Stimulated activated CD4-positive, alpha-beta T cell treated with anti-CD3 and anti-CD28 coated beads, Interleukin-1b, Interleukin-23, amount 100 ng/mL, for 4 hours (primary cell): ENCODE results near the gene MRC1.

Experiments
- DNase-seq, 2 donors: peaks; one replicate each; pipeline ENCODE4 v3.0.0-alpha.2; 2020; ENCODE audit warnings: low read depth in 2 of 2

The MRC1 gene

DNA sequence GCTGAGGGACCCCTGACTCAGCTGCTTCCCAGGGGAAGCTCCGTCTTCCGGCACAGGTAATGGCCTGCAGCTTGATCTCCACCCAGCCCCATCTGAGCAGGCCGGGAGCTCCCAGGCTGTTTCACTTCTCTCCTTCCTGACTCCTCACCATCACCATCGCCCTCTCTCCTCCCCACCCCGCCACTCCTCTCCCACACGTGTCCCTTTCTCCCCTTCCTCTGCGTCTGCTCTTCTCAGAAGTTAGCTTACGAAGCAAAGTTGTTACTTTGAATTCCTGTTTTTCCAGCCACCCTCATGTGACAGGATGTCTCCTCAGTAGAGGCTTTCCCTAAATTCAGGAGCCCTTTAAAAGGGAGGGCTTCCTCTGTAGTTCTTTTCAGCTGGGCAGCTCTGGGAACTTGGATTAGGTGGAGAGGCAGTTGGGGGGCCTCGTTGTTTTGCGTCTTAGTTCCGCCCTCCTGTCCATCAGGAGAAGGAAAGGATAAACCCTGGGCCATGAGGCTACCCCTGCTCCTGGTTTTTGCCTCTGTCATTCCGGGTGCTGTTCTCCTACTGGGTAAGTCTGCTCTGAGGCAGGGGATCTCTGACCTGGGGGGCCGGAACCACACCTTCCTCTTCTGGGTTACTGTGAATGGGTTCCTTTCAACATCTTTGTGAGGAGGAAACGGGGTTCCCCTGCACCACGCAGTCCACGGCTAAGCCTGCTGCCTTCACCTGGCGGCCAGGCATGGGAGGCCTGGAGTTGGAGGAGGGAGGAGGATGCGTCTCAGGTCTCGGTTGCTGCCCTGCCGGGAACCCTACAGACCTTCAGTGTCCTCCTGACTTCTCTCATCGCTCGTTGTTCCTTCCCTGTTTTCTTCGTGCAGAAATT is at the start of gene MRC1:
Gene MRC1, plus strand, starts transcription at position 378 of the 871 bp plus-strand sequence. Its CDS starts 118 bp downstream, at position 496.
- no peak for DNase-seq

DNA sequence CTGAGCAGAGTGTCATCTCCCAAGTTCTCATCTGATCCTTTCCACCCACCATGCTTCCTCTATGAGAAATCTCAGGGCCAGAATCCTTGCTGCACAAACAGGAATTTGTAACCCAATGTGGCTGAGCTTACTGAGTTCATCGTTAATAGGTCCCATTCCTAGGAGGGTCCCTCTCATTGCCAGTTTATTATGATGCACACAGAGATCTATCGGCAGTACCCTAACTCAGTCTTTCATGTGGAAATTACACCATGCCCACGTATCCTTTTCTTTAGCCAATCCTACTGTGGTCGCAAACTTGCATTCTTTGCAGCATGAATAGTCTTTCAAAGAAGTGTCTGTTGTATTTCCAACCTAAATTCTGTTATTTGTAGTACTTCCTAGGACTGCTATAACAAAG is 45.0 kb upstream of the MRC1 start:
- no peak for DNase-seq

DNA sequence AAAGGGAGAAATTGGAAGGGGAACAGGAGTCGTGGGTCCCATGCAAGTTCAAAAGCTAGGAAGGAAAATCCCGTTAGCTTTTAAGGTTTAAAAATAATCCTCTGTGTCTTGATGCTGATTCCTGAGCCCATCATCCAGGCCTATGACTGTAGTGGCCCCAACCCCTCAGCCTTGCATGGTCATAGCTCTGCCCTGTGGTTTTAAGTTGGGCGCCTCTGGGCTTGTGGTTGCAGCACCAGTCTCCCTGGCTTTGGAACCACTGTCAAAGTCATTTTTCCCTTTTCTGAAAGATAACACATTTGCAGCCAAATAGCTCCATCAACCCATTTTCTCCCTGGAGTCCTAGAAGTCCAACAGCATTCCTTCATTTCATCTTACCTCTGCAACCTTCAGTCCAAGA is 43.5 kb upstream of the MRC1 start:
- no peak for DNase-seq

DNA sequence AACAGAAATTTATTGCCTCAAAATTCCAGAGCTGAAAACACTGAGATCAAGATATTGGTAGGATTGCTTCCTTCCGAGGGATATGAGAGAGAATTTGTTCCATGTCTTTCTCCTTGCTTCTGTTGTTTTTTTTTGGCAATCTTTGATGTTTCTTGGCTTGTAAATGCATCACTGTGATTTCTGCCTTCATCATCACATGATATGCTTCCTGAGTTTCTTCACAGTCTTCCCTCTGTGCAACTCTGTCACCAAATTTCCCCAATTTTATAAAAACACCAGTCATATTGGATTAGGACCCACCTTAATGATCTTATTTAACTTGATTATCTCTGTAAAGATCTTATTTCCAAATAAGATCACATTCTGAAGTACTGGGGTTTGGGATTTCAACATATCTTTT is 42.4 kb upstream of the MRC1 start:
- no peak for DNase-seq

DNA sequence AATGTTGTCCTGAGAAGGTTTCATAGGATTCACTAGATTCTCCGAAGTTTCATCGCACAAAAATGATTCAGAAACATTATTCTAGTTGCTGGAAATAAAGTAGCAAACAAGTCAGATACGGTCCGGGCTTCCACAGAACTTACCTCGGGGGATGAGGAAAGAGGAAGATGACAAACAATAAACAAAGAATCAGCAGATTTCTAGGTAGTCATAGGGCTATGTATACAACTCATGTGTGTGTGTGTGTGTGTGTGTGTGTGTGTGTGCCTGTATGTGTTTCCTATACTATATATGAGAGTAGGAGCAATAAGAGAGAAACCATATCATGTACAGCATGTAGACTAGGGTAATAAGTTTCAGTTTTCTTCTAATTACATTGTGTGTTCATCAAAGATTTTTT is 40.7 kb upstream of the MRC1 start:
- no peak for DNase-seq

DNA sequence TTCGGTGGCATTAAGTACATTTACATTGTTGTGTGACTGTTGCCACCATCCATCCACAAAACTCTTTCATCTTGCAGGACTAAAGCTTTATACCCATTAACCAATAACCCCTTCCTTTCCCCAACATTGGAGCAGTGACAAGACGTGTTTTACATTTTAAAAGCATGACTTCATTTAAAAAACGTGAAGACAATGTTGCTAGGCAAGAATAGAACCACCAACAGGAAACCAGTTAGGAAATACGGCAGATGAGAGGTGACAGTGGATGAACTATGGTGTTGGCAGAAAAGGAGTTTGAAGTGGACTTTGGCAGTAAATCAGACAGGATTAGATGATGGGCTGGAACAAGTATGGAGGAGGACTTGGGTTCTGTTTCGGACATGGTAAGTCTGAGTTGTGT is 40.2 kb upstream of the MRC1 start:
- DNase-seq, result no peak

DNA sequence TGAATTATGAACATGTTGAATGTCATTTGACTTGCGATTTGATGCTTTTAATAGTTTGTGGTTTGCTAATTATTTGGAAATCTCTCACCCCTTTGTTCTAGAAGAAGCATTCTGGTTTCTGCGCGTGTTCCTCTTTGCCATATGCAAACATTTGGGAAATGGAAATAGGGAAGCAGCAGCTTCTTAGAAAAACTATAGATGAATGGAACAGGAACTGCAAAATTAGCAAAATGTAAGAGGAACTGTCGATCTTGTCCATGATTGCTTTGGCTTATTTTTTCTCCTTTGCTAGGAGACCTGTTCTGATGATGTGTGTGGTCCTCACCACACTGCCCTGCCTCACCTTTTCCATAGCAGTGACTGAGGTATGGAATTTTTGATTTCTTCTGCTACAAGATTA is 38.1 kb upstream of the MRC1 start:
- DNase-seq, result no peak

DNA sequence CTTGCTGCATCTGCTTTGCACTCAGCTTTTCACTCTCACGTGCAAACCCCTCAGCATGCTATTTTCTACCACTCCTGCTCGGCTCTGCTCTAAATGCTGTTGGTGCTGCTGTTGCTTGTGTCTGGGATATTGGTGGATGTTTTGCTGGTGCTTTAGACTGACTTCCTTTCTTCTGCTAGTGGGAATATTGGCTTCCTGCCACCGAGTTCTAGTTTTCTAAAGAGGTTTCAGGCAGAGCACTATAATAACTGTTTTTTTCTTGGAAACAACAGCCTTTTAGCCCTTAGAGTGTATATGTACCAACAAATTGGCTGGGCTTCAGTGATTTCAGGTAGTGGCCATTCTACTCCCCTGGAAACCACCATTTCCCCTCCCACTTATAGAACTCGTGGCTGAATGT is 29.4 kb upstream of the MRC1 start:
- no peak for DNase-seq

DNA sequence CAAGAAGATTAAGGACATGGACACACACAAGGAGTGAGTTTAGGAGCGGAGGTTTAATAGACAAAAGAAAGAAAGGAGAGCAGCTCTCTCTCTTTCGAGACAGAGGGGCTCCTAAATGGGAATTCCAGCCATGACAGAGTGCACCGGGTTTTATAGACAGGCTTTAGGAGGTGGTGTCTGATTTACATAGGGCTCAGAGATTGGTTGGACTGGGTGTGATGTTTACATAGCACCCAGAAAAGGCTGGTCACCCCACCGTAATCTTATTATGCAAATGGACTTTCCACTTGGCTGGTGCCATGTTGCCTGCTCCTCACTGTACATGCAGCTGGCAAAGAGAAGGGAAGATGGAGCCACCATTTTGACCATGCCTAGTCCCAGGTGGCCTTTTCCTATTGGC is 28.4 kb upstream of the MRC1 start:
- DNase-seq, result no peak

DNA sequence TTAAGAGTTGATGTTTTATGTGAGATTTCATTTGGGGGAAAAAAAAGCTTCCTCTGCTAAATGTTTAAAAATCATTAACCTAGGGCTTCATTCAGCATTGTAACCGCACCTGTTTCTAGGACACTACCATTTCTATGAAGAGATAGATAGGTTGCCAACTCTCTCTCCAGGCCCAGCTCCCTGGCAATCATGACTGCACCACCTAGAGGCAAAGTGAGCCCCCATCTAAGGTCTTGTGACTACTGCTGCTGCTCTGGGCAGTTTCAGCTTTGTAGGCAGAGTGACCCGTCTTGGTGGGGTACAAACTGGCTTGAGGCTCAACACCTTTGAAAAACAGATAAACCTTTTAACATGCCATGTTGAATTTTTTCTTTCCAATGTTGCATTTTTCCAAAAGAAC is 27.3 kb upstream of the MRC1 start:
- no peak for DNase-seq

DNA sequence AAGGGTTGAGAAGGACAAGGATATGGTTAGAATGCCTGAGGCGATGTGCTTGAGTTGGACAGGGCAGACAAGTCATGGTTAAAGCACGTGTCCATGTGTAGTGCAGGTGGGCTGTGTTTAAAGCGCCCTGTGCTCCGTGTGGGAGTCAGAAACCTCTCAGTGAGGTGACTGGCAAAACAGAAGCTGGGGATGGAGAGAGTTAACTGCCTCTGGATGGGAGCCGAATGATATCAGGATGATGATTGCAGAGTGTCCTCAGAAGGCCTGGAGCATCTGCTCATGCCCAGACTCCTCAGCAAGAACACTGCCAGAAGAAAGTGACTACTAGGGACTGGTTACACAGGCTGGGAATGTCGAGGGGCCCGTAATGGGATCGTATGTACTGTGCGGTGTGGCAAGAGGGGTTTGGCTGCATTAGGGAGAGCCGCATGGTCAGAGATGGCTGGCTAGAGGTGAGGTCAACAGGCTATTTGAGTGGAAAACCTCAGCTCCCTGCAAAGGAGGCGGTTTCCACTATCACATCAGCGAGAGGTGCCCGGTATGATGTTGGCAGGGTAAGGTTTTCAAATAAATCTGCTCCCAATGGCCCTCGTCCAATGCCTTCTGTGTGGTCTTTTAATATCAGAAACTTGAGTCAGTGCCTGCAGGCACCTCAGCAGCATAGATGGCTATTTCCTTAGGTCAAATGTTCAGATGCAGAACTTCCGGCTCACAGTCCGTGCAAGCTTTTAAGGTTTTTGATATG is 26.1 kb upstream of the MRC1 start:
- no peak for DNase-seq

DNA sequence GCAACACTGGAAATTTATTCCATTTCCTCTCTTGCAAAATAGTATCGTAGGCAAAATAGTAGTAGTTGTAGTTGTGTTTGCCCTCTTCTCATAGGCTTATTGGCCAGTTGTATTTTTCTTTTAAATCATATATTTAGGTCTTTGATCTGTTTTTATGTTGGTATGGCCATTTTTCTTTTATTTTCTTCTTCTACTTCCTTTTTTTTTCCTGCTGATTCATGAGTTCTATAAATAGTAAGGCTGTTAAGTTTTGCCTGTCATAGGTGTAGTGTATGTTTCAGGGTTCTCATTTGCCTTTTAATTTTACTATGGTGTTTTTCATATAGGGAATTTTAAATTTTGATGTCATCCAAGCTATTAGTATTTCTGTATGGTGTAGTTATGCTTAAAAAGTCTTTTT is 25.4 kb upstream of the MRC1 start:
- DNase-seq, result no peak

DNA sequence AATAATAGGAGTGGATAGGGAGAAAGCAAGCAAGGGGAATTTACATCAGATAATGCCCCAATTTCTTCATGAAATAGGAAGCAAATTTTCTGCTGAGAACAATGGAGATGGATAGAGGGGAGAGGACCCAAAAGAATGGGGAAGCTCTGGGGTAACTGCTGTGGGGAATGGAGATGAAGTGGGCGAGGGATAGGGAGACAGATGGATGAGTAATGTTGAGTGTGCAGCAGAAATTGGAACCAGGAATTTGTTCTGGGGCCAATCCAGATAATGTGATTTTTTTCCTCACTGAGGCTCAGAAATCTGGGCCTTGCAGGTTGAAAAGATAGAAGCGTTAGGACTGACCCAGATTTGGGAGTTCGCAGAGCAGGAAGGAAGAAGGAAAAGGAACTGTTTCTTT is 24.5 kb upstream of the MRC1 start:
- no peak for DNase-seq

DNA sequence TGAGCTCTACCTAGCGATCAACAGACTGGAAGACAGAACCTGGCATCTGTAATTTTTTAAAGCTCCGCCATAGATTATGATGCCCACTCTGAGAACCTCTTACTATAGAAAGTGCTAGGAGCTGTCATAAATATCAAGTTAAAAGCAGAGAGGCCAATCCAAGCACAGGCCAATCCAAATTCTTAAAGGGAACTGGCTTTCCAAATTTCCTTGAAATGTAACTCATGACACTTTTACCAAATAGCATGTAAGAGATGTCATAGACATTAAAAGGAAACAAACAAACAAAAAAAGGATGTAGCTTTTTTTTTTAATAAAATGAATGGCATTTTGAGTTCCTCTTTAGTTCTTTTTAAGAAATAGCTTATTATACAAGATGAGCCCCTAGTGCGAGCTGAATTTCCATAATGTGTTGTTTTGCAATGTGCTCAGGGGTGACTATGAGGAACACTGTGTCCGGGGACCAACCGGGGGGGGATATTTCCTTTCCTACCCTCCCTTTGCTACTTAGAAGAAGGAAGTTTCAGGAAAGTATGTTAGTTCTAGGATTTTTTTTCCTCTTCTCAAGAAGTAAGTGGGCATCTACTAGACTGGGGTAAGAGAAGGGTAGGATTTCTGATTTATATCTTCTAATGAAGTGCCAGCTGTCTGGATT is 23.7 kb upstream of the MRC1 start:
- no peak for DNase-seq

DNA sequence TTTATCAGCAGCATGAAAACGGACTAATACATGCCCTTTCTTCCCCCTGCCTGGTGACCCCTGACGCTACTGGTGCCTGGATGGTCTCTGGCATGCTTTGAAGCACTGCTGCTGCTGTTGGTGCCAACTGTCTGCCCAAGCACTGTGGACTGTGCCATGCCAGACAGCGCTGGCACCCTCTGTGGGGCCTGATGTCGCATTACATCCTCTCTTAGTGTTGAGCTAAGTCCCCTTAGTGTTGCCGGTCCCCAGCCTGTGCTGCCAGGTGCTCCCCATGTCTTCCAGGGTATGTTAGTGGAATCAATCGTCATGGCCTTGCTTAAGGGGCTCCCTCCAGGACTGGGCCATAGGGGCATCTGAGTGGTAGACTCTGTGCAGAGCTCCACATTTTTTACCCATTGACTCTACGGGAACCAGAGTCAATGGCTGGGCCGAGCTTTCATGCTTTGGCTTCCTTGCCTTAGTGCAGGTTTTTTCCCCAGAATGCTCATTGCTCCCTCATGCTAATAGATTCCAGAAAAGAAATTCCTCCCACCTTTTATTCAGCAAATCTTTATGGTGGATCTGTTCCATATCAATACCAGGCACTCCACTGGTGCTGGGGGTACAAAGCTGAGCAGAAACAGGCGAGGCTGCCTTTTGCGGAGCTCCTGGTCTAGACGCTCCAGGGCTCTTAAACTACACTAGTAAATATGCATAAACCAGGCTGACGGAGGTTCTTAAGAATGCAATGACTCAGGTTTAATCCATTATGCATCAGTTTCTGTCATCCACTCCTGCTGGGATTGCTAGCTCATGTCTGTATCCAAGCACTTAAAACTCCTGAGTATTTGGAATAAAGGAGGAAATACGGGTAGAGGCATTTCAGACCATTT is 21.8 kb upstream of the MRC1 start:
- no peak for DNase-seq

DNA sequence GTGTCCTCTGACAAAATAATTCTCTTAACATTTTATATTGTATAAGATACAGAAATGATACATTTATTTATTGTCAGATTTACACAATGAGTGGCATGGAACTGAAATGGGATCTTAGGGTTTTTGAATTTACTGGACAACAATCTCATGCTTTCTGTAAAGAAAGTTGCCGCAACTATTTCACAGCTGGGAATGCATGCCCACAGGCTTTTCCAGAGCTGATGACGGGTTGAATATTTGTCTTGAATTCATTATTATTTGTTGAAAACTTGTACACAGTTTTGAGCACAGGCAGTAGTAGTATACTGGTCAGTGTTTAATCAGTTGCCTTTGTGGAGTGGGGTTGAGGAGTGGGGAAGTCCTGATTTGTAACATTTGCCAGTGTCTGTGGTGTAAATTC is 20.5 kb upstream of the MRC1 start:
- no peak for DNase-seq

DNA sequence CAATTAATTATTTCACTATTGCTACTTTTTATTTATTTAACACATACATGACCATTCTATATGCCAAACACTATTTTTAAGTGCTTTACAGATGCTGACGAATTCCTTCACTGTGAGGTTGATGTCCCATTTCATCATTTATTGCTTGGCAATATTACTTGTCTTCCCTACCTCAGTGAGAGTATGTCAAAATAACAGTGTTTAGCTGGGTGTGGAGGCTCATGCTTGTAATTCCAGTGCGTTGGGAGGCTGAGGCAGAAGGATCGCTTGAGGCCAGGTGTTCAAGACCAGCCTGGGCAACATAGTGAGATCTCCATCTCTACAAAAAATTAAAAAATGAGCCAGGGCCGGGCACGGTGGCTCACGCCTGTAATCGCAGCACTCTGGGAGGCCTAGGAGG is 19.8 kb upstream of the MRC1 start:
- no peak for DNase-seq

DNA sequence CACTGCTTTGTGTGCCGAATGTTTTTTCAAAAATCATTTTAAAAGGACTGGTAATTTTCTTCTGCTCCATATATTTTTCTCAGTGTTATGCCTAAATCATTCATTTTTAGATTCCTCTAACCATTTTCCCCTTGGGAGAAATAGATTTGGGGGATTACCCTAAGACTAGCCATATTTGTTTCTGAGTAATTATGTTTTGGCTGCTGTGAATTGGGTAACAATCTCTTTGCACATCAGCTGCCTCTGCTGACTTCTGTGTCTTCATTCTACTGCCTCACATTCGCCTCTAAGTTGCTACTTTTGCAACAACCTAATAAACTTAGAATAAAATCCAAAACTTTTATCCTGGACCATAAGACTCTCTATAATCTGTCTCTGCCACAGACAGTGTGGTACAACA is 18.5 kb upstream of the MRC1 start:
- no peak for DNase-seq

DNA sequence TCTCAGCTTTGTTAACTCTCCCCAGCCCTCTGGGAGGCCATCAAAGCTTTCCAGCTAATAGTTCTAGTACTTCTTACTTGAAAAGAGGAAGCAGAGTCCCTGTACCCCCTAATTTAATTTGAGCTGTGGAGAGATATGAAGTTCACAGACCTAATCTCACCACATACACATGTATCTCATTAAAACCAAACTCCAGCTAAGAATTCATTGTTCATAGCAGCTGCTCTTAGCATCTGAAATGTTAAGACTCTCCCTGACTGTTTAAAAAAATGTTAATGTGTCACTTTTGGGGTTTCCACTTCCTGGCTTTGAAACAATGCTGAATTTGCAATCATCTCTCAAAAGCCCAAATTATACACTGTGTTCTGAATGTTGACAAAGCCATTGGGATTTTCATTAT is 16.2 kb upstream of the MRC1 start:
- no peak for DNase-seq

DNA sequence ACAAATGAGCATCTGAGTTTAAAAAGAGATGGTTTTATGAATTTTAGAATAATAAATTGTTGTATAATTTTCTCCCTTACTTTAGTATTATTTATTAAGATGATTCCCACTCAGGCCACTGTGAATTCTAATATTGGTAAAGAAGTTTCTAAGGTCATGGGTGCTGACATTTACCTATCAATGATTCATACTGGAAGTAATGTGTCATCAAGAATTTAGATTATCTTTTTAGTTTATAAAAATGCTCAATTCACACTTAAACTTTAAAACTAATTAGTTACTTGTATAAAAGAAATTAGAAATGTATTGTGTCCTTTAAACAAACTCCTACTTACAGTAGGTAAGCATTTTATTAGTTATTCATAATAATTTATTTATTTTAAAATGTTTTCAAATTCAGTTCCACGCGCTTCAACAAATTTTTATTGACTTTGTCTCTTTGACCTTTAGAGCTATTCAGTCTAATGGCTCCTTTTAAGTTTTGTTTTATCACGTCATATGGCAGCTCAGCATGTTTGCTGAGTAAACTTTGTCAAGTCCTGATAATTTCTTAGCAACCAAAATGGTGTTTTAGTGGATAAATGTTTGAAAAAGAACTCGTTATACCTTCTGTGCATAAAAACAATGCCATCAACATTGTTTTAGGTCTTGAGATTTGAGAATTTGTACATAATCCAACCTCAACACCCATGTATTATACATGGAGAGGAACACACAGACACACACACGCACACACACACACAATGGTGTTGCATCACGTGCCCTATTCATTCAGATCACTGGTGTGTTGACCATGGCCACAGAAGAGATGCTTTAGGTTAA is 15.1 kb upstream of the MRC1 start:
- no peak for DNase-seq

DNA sequence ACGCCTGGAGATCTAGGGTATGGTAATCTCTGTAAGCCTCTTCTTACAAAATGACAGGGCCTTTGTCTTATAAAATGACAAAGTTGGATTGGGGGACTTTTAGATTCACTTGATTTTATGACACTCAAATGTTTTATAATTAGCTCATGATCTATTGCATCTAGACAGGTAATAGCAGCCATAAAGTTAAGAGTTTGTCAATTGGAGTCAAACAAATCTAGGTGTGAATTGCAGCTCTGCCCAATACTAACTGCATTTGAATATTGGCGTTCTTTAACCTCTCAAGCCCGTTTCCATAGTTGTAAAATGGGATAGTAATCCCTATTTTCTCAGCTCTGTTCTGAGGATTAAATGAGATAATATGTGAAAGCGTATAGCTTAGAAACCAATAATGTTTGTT is 14.1 kb upstream of the MRC1 start:
- no peak for DNase-seq
